ENCODE results near the gene HPS1. TPM values are rescaled to one million over a fixed set of nuclear protein-coding genes. Genes with fewer than 3 reads are reported as not detected.

HPS1 gene
- total and polyA plus RNA-seq, 10 donors = 49.5 to 132 (median 89.5) TPM

GRCh38 chr10:98390406-98390805, 56.3 kb downstream of the HPS1 start:
- H3K27me3 ChIP-seq (replicated peaks in 1 of 7) = peaks cover 0 to 11% (median 0%) of the 10 kb centered on the region in 7 donors
- DNase-seq = no peak
- intact Hi-C loops (cut with DNase I; ENCODE audit: low total_unique reads) = no loop called here
- WGBS, 5 donors = 92 to 100% (median 95%) methylated on average over 4 of the region's 4 CpGs
- no peak for TF ChIP-seq CTCF (IDR thresholded peaks at IDR 0.05 in 8 of 11, conservative IDR thresholded peaks at IDR 0.05 in 3 of 11)
- no peak for TF ChIP-seq POLR2A (IDR thresholded peaks at IDR 0.05)
- TF ChIP-seq POLR2AphosphoS5 (IDR thresholded peaks at IDR 0.05) = no peak
- no peak overlapping the region for H3K4me3 ChIP-seq
- H3K36me3 ChIP-seq = peaks cover 0 to 27% (median 1%) of the 10 kb centered on the region in 6 donors
- no peaks in the 10 kb centered on the region for H3K9me3 ChIP-seq
- peaks cover 0 to 23% (median 8%) of the 10 kb centered on the region in 6 donors for H3K4me1 ChIP-seq
- no peak overlapping the region for H3K27ac ChIP-seq

- intact Hi-C loops (cut with DNase I; ENCODE audit: low total_unique reads) = no loop called here
- no peak overlapping the region for H3K4me3 ChIP-seq
- 69 to 86% (median 75%) methylated on average over 6 of the region's 6 CpGs for WGBS, 5 donors
- H3K27ac ChIP-seq = no peak overlapping the region
- peaks cover 0 to 23% (median 8%) of the 10 kb centered on the region in 6 donors for H3K4me1 ChIP-seq
- H3K9me3 ChIP-seq = no peaks in the 10 kb centered on the region
- peaks cover 0 to 11% (median 0%) of the 10 kb centered on the region in 7 donors for H3K27me3 ChIP-seq (replicated peaks in 1 of 7)
- no peak for TF ChIP-seq POLR2AphosphoS5 (IDR thresholded peaks at IDR 0.05)
- TF ChIP-seq CTCF (IDR thresholded peaks at IDR 0.05 in 8 of 11, conservative IDR thresholded peaks at IDR 0.05 in 3 of 11) = no peak
- no peak for TF ChIP-seq POLR2A (IDR thresholded peaks at IDR 0.05)
- peaks cover 0 to 29% (median 3%) of the 10 kb centered on the region in 6 donors for H3K36me3 ChIP-seq
- DNase-seq = no peak
Observed at GRCh38 chr10:98389398-98389797, 57.3 kb downstream of the HPS1 start.

GRCh38 chr10:98388101-98388655, 58.6 kb downstream of the HPS1 start:
- Histone ChIP-seq H3K27ac (no peak overlapping the region), H3K9me3 (no peaks in the 10 kb centered on the region), H3K27me3 (replicated peaks in 1 of 7) (peaks cover 0 to 11% (median 0%) of the 10 kb centered on the region in 7 donors), H3K4me1 (peaks cover 0 to 23% (median 8%) of the 10 kb centered on the region in 6 donors), H3K4me3 (no peak overlapping the region), H3K36me3 (peaks cover 0 to 32% (median 4%) of the 10 kb centered on the region in 6 donors)
- no peak for TF ChIP-seq POLR2A (IDR thresholded peaks at IDR 0.05)
- no peak for TF ChIP-seq CTCF (IDR thresholded peaks at IDR 0.05 in 8 of 11, conservative IDR thresholded peaks at IDR 0.05 in 3 of 11)
- TF ChIP-seq POLR2AphosphoS5 (IDR thresholded peaks at IDR 0.05) = no peak
- 92 to 97% (median 93%) methylated on average over 13 of the region's 13 CpGs for WGBS, 5 donors
- DNase-seq = no peak
- intact Hi-C loops (cut with DNase I; ENCODE audit: low total_unique reads) = no loop called here

GRCh38 chr10:98384531-98385133, 62.1 kb downstream of the HPS1 start:
- no peaks in the 10 kb centered on the region for H3K9me3 ChIP-seq
- TF ChIP-seq POLR2A (IDR thresholded peaks at IDR 0.05) = no peak
- no peak for TF ChIP-seq CTCF (IDR thresholded peaks at IDR 0.05 in 8 of 11, conservative IDR thresholded peaks at IDR 0.05 in 3 of 11)
- TF ChIP-seq POLR2AphosphoS5 (IDR thresholded peaks at IDR 0.05) = no peak
- no peak overlapping the region for H3K4me3 ChIP-seq
- intact Hi-C loops (cut with DNase I; ENCODE audit: low total_unique reads) = no loop called here
- H3K27me3 ChIP-seq (replicated peaks in 1 of 7) = peaks cover 0 to 4% (median 0%) of the 10 kb centered on the region in 7 donors
- no peaks in the 10 kb centered on the region for H3K4me1 ChIP-seq
- no peak for DNase-seq
- WGBS, 5 donors = 78 to 97% (median 93%) methylated on average over 8 to 9 of the region's 9 CpGs
- peaks cover 0 to 35% (median 7%) of the 10 kb centered on the region in 6 donors for H3K36me3 ChIP-seq
- no peak overlapping the region for H3K27ac ChIP-seq
